Body of pancreas (tissue), 4 donors: ENCODE measurements around the gene NUP37. TPM values are rescaled to one million over a fixed set of nuclear protein-coding genes. Genes with fewer than 3 reads are reported as not detected.

Experiments
- ATAC-seq: fragments of 150-250 bp; one replicate; pipeline ENCODE4 v1.9.1; 2016
- DNase-seq, 4 donors: peaks; one replicate each; pipeline ENCODE4 v3.0.0-alpha.2; 2019
- H3K27ac ChIP-seq, 4 donors: fragments of 200-600 bp; sonication (generic); 1 replicate in 3 of 4; 2 replicates in 1 of 4; pipeline versions ENCODE4 v1.5.1 to v1.6.1; 2016 to 2019; ENCODE audit warnings: mild to moderate bottlenecking in 1 of 4, mixed read lengths in 1 of 4, moderate library complexity in 1 of 4
- H3K27me3 ChIP-seq, 2 donors: fragments of 200-600 bp; sonication (generic); one replicate each; pipeline ENCODE4 v1.6.0; 2016; ENCODE audit warnings: mild to moderate bottlenecking in 1 of 2
- H3K36me3 ChIP-seq, 2 donors: fragments of 200-600 bp; sonication (generic); replicated peaks in 1 of 2; 2 replicates each; pipeline ENCODE4 v1.5.1; 2016; ENCODE audit warnings: low read depth in 2 of 2; ENCODE audit not compliant: insufficient read depth in 1 of 2
- H3K4me1 ChIP-seq: fragments of 200-600 bp; sonication (generic); one replicate; pipeline ENCODE4 v1.6.0; 2016
- H3K4me3 ChIP-seq, 2 donors: fragments of 200-600 bp; sonication (generic); 1 replicate in 1 of 2; 2 replicates in 1 of 2; pipeline ENCODE4 v1.5.1; 2016 to 2019
- H3K9me3 ChIP-seq, 3 donors: fragments of 200-600 bp; sonication (generic); 1 replicate in 2 of 3; 2 replicates in 1 of 3; pipeline ENCODE4 v1.5.1; 2016
- CTCF ChIP-seq, 7 experiments: fragments of 450-650 bp in 4 of 7; fragments of 200-600 bp in 3 of 7; sonication (generic) in 3 of 7; IDR thresholded peaks; one replicate each; pipeline ENCODE4 v1.5.1; 2016 to 2019; ENCODE audit warnings: antibody characterized with exemption in 7 of 7
- POLR2A ChIP-seq, 3 donors: fragments of 450-650 bp; IDR thresholded peaks; one replicate each; pipeline ENCODE4 v1.6.1; 2016; ENCODE audit warnings: antibody characterized with exemption in 3 of 3, mild to moderate bottlenecking in 2 of 3
- WGBS, 2 donors: methylation state at CpG; one replicate each; pipeline ENCODE4 v1.1.5; 2017; 5-methylcytosine and 5-hydroxymethylcytosine counted together
- intact Hi-C: fragments of 100-400 bp; cut with DNase I; formaldehyde crosslinking; loops from one replicate; pipeline ENCODE4 v1.15.1; 2023
- total RNA-seq, 2 donors: library from RNA; depleted of rRNA; stranded (reverse); fragments of >200 nt; gene quantifications; one replicate each; pipeline ENCODE4 v1.1.0, GENCODE V29; 2016

Gene NUP37
- total RNA-seq, 2 donors from 2014 or later = 12.2 TPM

GRCh38 chr12:102059343-102059742 lies 60.6 kb downstream of the NUP37 start:
- no peaks in the 10 kb centered on the region for H3K4me1 ChIP-seq
- DNase-seq (no peak), ATAC-seq (no peak)
- no peak for TF ChIP-seq CTCF (IDR thresholded peaks at IDR 0.05)
- no peak for TF ChIP-seq POLR2A (IDR thresholded peaks at IDR 0.05)
- H3K4me3 ChIP-seq = no peak overlapping the region
- no peaks in the 10 kb centered on the region for H3K9me3 ChIP-seq
- H3K27me3 ChIP-seq = no peaks in the 10 kb centered on the region
- intact Hi-C loops = no loop called here
- H3K36me3 ChIP-seq = no peaks in the 10 kb centered on the region
- no peak overlapping the region for H3K27ac ChIP-seq

GRCh38 chr12:102054345-102054744 lies 65.6 kb downstream of the NUP37 start:
- intact Hi-C loops = no loop called here
- Histone ChIP-seq H3K9me3 (no peaks in the 10 kb centered on the region), H3K36me3 (peaks cover 0 to 3% of the 10 kb centered on the region in 2 donors), H3K4me3 (no peak overlapping the region), H3K4me1 (no peaks in the 10 kb centered on the region), H3K27me3 (no peaks in the 10 kb centered on the region), H3K27ac (no peak overlapping the region)
- 69 to 74% methylated on average over 4 of the region's 4 CpGs for WGBS, 2 donors
- ATAC-seq = no peak
- no peak for TF ChIP-seq CTCF (IDR thresholded peaks at IDR 0.05)
- TF ChIP-seq POLR2A (IDR thresholded peaks at IDR 0.05) = no peak
- no peak for DNase-seq

GRCh38 chr12:102053062-102053349 lies 66.9 kb downstream of the NUP37 start:
- intact Hi-C loops = no loop called here
- Histone ChIP-seq H3K36me3 (peaks cover 0 to 5% of the 10 kb centered on the region in 2 donors), H3K9me3 (no peaks in the 10 kb centered on the region), H3K27me3 (no peaks in the 10 kb centered on the region), H3K4me1 (no peaks in the 10 kb centered on the region), H3K4me3 (no peak overlapping the region), H3K27ac (no peak overlapping the region)
- TF ChIP-seq CTCF (IDR thresholded peaks at IDR 0.05) = no peak
- TF ChIP-seq POLR2A (IDR thresholded peaks at IDR 0.05) = no peak
- ATAC-seq (no peak), DNase-seq (no peak)

GRCh38 chr12:102052192-102053061 lies 67.5 kb downstream of the NUP37 start:
- TF ChIP-seq POLR2A (IDR thresholded peaks at IDR 0.05) = no peak
- Histone ChIP-seq H3K9me3 (no peaks in the 10 kb centered on the region), H3K27ac (no peak overlapping the region), H3K36me3 (peaks cover 0 to 5% of the 10 kb centered on the region in 2 donors), H3K4me1 (no peaks in the 10 kb centered on the region), H3K27me3 (no peaks in the 10 kb centered on the region), H3K4me3 (no peak overlapping the region)
- DNase-seq (no peak), ATAC-seq (no peak)
- 87 to 88% methylated on average over 2 to 4 of the region's 4 CpGs for WGBS, 2 donors
- intact Hi-C loops = no loop called here

GRCh38 chr12:102051431-102051965 lies 68.4 kb downstream of the NUP37 start:
- ATAC-seq (no peak), DNase-seq (no peak)
- Histone ChIP-seq H3K9me3 (no peaks in the 10 kb centered on the region), H3K27me3 (no peaks in the 10 kb centered on the region), H3K4me3 (no peak overlapping the region), H3K4me1 (no peaks in the 10 kb centered on the region), H3K27ac (no peak overlapping the region), H3K36me3 (peaks cover 0 to 9% of the 10 kb centered on the region in 2 donors)
- intact Hi-C loops = no loop called here
- WGBS, 2 donors = 93 to 100% methylated on average over 1 of the region's 1 CpG
- no peak for TF ChIP-seq CTCF (IDR thresholded peaks at IDR 0.05)
- no peak for TF ChIP-seq POLR2A (IDR thresholded peaks at IDR 0.05)
